Hindlimb muscle (tissue), 1 donor: ENCODE measurements around the gene ZNF609. TPM values are rescaled to one million over a fixed set of nuclear protein-coding genes. Genes with fewer than 3 reads are reported as not detected.

Source experiments
- polyA plus RNA-seq: library from polyadenylated mRNA; unstranded; fragments of 120-200 nt; gene quantifications from one replicate; pipeline ENCODE4 v1.2.1, GENCODE V29; 2013; ENCODE audit not compliant: insufficient read length

The ZNF609 gene
- polyA plus RNA-seq, 1 donor, result 16.5 TPM

Other genes starting within 250 kb of the ZNF609 start
- 10.9 TPM for gene CSNK1G1, start 104.4 kb upstream of the ZNF609 start, polyA plus RNA-seq
- 25.9 TPM for gene PCLAF, start 79.1 kb upstream of the ZNF609 start, polyA plus RNA-seq
- 28.6 TPM for gene TRIP4, start 72.7 kb upstream of the ZNF609 start, polyA plus RNA-seq